Sigmoid colon (tissue), 7 donors: Measurements from ENCODE around the gene TMEM51. TPM values are rescaled to one million over a fixed set of nuclear protein-coding genes. Genes with fewer than 3 reads are reported as not detected.

Experiments used
- DNase-seq: peaks from one replicate; pipeline ENCODE4 v3.0.0-alpha.2; 2019
- H3K27ac ChIP-seq, 4 donors: fragments of 200-600 bp; sonication (generic); one replicate each; pipeline ENCODE4 v1.5.1; 2016 to 2019; ENCODE audit warnings: mild to moderate bottlenecking in 1 of 4
- H3K27me3 ChIP-seq, 3 donors: fragments of 200-600 bp; sonication (generic); one replicate each; pipeline ENCODE4 v1.5.1; 2019; ENCODE audit warnings: mild to moderate bottlenecking in 1 of 3
- H3K36me3 ChIP-seq, 4 donors: fragments of 200-600 bp; sonication (generic); one replicate each; pipeline ENCODE4 v1.5.1; 2016 to 2019
- H3K4me1 ChIP-seq, 4 donors: fragments of 200-600 bp; sonication (generic); one replicate each; pipeline ENCODE4 v1.5.1; 2017 to 2019
- H3K4me3 ChIP-seq, 4 donors: fragments of 200-600 bp; sonication (generic); one replicate each; pipeline ENCODE4 v1.5.1; 2017 to 2019; ENCODE audit warnings: mild to moderate bottlenecking in 2 of 4, moderate library complexity in 1 of 4
- H3K9me3 ChIP-seq, 4 donors: fragments of 200-600 bp in 3 of 4; sonication (generic) in 3 of 4; one replicate each; pipeline versions ENCODE4 v1.5.1 to v1.6.1; 2013 to 2019
- EP300 ChIP-seq, 4 donors: sonication (generic); formaldehyde crosslinking; IDR thresholded peaks; one replicate each; pipeline ENCODE4 v1.6.1; 2017; ENCODE audit warnings: antibody characterized with exemption in 4 of 4
- POLR2A ChIP-seq, 2 donors: fragments of 450-650 bp; IDR thresholded peaks; one replicate each; pipeline ENCODE4 v1.6.1; 2016; ENCODE audit warnings: antibody characterized with exemption in 2 of 2, mild to moderate bottlenecking in 2 of 2, moderate library complexity in 2 of 2
- POLR2AphosphoS5 ChIP-seq, 4 donors: sonication (generic); formaldehyde crosslinking; IDR thresholded peaks; one replicate each; pipeline ENCODE4 v1.6.1; 2017; ENCODE audit warnings: antibody characterized with exemption in 4 of 4
- WGBS, 2 donors: extraction: QIAGEN DNeasy Blood & Tissue Kit; methylation state at CpG; one replicate each; pipeline ENCODE4 v1.1.7; 2013; 5-methylcytosine and 5-hydroxymethylcytosine counted together
- intact Hi-C: fragments of 100-400 bp; cut with DNase I; formaldehyde crosslinking; loops from one replicate; pipeline ENCODE4 v1.15.1; 2023
- polyA plus RNA-seq, 3 donors: library from polyadenylated mRNA; stranded (reverse); fragments of 200-250 nt; gene quantifications; one replicate each; pipeline ENCODE4 v1.2.3, GENCODE V29; 2013
- total RNA-seq, 4 donors: library from RNA; depleted of rRNA; stranded (reverse); fragments of >200 nt; gene quantifications; one replicate each; pipeline ENCODE4 v1.1.0, GENCODE V29; 2016
- TF ChIP-seq, protein P1 (sequence below), 4 experiments: fragments of 450-650 bp in 3 of 4; fragments of 200-600 bp in 1 of 4; IDR thresholded peaks; one replicate each; pipeline ENCODE4 v1.5.1; 2016 to 2019; ENCODE audit warnings: antibody characterized with exemption in 4 of 4, mild to moderate bottlenecking in 3 of 4, moderate library complexity in 2 of 4
- donor health status: healthy with polysubstance abuse.
- donor health status: Bipolar disorder and iron deficiency.
- donor health status: healthy.

The TMEM51 gene
- total and polyA plus RNA-seq, 7 donors: 8.8 to 20.7 (median 15.3) TPM

DNA sequence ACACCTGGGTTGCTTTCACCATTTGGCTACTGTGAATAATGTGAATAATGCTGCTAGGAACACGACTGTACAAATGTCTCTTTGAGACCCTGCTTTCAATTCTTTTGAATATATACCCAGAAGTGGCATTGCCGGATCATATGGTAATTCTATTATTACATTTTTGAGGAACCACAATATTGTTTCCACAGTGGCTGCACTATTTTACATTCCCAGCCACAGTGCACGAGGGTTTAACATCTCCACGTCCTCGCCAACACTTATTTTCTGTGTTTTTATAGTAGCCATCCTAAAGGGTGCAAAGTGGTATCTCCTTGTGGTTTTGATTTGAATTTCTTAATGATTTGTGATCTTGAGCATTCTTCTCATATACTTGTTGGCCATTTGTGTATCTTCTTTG lies 109.2 kb downstream of the TMEM51 start:
- H3K27ac ChIP-seq: peak overlapping the region in 1 of 4 donors; percentile 70
- intact Hi-C loops: no loop called here
- TF ChIP-seq, protein P1, sequence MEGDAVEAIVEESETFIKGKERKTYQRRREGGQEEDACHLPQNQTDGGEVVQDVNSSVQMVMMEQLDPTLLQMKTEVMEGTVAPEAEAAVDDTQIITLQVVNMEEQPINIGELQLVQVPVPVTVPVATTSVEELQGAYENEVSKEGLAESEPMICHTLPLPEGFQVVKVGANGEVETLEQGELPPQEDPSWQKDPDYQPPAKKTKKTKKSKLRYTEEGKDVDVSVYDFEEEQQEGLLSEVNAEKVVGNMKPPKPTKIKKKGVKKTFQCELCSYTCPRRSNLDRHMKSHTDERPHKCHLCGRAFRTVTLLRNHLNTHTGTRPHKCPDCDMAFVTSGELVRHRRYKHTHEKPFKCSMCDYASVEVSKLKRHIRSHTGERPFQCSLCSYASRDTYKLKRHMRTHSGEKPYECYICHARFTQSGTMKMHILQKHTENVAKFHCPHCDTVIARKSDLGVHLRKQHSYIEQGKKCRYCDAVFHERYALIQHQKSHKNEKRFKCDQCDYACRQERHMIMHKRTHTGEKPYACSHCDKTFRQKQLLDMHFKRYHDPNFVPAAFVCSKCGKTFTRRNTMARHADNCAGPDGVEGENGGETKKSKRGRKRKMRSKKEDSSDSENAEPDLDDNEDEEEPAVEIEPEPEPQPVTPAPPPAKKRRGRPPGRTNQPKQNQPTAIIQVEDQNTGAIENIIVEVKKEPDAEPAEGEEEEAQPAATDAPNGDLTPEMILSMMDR (IDR thresholded peaks at IDR 0.05): no peak
- TF ChIP-seq EP300 (IDR thresholded peaks at IDR 0.05) (no peak), POLR2A (IDR thresholded peaks at IDR 0.05) (no peak), POLR2AphosphoS5 (IDR thresholded peaks at IDR 0.05) (no peak)
- no peak for DNase-seq
- peaks cover 0 to 40% (median 31%) of the 10 kb centered on the region in 4 donors for H3K4me1 ChIP-seq
- H3K27me3 ChIP-seq: no peaks in the 10 kb centered on the region
- no peaks in the 10 kb centered on the region for H3K36me3 ChIP-seq
- no peaks in the 10 kb centered on the region for H3K9me3 ChIP-seq
- WGBS, 2 donors: 88% methylated on average over 5 of the region's 5 CpGs
- H3K4me3 ChIP-seq: no peak overlapping the region

DNA sequence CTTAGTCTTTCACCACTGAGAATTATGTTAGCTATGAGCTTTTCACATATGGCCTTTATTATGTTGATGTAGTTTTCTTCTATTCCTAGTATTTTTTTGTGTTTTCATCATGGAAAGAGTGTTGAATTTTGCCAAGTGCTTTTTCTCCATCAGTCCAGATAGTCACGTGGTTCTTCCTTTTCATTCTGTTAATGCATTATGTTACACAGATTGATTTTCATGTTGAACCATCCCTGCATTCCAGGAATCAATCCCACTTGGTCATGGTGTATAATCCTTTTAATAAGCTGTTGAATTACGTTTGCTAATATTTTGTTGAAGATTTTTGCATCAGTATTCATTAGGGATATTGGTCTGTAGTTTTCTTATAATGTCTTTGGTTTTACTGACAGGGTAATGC lies 111.2 kb downstream of the TMEM51 start:
- TF ChIP-seq EP300 (IDR thresholded peaks at IDR 0.05): no peak
- intact Hi-C loops: no loop called here
- H3K4me1 ChIP-seq: peaks cover 0 to 22% (median 16%) of the 10 kb centered on the region in 4 donors
- 84 to 87% methylated on average over 2 of the region's 2 CpGs for WGBS, 2 donors
- DNase-seq: no peak
- no peaks in the 10 kb centered on the region for H3K27me3 ChIP-seq
- no peak overlapping the region for H3K4me3 ChIP-seq
- no peak overlapping the region for H3K27ac ChIP-seq
- H3K9me3 ChIP-seq: no peaks in the 10 kb centered on the region
- H3K36me3 ChIP-seq: no peaks in the 10 kb centered on the region

Other genes starting within 250 kb of the TMEM51 start
- gene FHAD1, start 93.5 kb downstream of the TMEM51 start, total RNA-seq: 1 to 10 TPM in 1 of 4 donors, under 1 TPM in 1, not detected in 2; 0.27 to 1.1 TPM
- gene FHAD1, start 93.5 kb downstream of the TMEM51 start, polyA plus RNA-seq: 1 to 10 TPM in 1 of 3 donors, under 1 TPM in 2; 0.70 to 1.8 (median 0.92) TPM